Measurements from ENCODE around the gene SPIC.

Gene SPIC

GRCh38 chr12:101501410-101501995, 26.4 kb downstream of the SPIC start:
- DNase-seq (ENCODE audit: insufficient read length, low spot score) (no peak), FAIRE-seq (no peak)
- TF ChIP-seq POLR2AphosphoS5 (IDR thresholded peaks at IDR 0.05; ENCODE audit: low read depth, low read length) (no peak), TAF1 (IDR thresholded peaks at IDR 0.05; ENCODE audit: low read depth, low read length) (no peak), POU2F2 (IDR thresholded peaks at IDR 0.05; ENCODE audit: low read depth, low read length) (no peak), POLR2A (IDR thresholded peaks at IDR 0.05; ENCODE audit: low read depth, low read length) (no peak), PAX5 (IDR thresholded peaks at IDR 0.05; ENCODE audit: insufficient read depth, low read length, severe bottlenecking) (no peak), SPI1 (IDR thresholded peaks at IDR 0.05; ENCODE audit: low read depth, low read length) (no peak)

GRCh38 chr12:101521136-101521535, 46.0 kb downstream of the SPIC start:
- FAIRE-seq (no peak), DNase-seq (ENCODE audit: insufficient read length, low spot score) (no peak)
- TF ChIP-seq POLR2AphosphoS5 (IDR thresholded peaks at IDR 0.05; ENCODE audit: low read depth, low read length) (no peak), PAX5 (IDR thresholded peaks at IDR 0.05; ENCODE audit: insufficient read depth, low read length, severe bottlenecking) (no peak), POLR2A (IDR thresholded peaks at IDR 0.05; ENCODE audit: low read depth, low read length) (no peak), POU2F2 (IDR thresholded peaks at IDR 0.05; ENCODE audit: low read depth, low read length) (no peak), SPI1 (IDR thresholded peaks at IDR 0.05; ENCODE audit: low read depth, low read length) (no peak), TAF1 (IDR thresholded peaks at IDR 0.05; ENCODE audit: low read depth, low read length) (no peak)

DNA sequence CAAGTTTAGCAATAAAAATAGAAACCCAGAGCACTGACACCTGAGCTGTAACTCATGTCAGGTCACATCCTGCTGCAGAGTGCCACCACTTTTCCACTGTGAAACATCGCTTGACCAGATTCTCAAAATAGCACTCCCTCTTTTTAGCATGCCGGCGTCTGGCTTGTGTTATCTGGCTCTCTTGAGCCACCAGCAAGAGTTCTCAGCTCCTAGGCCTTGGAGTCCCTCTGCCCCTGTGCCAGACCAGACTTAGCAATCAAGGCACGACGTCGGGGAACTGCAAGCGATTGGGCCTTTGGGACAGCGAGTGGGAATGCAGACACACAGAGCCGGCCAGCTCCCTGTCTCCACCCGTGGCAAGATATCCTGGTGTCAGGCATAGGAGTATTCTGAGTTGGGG, 52.5 kb downstream of the SPIC start:
- no peak for DNase-seq (ENCODE audit: insufficient read length, low spot score)
- no peak for FAIRE-seq
- TF ChIP-seq SPI1 (IDR thresholded peaks at IDR 0.05; ENCODE audit: low read depth, low read length), result no peak
- TF ChIP-seq PAX5 (IDR thresholded peaks at IDR 0.05; ENCODE audit: insufficient read depth, low read length, severe bottlenecking), result no peak
- no peak for TF ChIP-seq TAF1 (IDR thresholded peaks at IDR 0.05; ENCODE audit: low read depth, low read length)
- TF ChIP-seq POU2F2 (IDR thresholded peaks at IDR 0.05; ENCODE audit: low read depth, low read length), result no peak
- TF ChIP-seq POLR2AphosphoS5 (IDR thresholded peaks at IDR 0.05; ENCODE audit: low read depth, low read length), result no peak

DNA sequence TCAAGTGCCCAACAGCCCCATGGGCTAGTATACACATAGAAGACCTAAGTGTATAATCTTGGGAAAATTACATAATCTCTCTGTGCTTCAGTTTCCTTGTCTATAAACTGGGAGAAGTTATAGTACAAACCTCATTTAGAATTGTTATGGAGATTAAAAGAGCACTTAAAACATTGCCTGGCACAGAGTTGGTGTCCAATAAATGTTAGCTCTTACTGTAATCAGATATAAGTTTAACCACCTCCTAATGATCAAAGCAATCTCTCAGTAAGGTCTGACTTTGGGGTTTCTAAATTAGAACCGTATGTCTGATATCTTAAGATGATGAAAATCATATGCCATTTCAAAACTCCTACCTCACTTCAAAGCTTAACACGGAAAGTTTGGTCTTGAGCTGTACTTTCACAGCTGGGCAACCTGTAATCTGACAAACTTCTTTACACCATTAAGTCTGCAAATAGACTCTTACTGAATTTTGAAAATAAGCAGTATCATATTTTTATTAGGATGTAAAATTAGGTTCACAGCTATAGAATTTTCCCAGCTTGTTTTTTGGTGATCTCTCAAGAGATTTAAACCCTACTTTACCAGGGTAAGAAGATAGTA, 61.0 kb downstream of the SPIC start:
- no peak for FAIRE-seq
- no peak for TF ChIP-seq PAX5 (IDR thresholded peaks at IDR 0.05; ENCODE audit: insufficient read depth, low read length, severe bottlenecking)
- TF ChIP-seq POLR2AphosphoS5 (IDR thresholded peaks at IDR 0.05; ENCODE audit: low read depth, low read length), result no peak
- TF ChIP-seq SPI1 (IDR thresholded peaks at IDR 0.05; ENCODE audit: low read depth, low read length), result no peak
- TF ChIP-seq TAF1 (IDR thresholded peaks at IDR 0.05; ENCODE audit: low read depth, low read length), result no peak
- no peak for TF ChIP-seq POU2F2 (IDR thresholded peaks at IDR 0.05; ENCODE audit: low read depth, low read length)
- TF ChIP-seq POLR2A (IDR thresholded peaks at IDR 0.05; ENCODE audit: low read depth, low read length), result no peak

More for the DNA sequence above, 61.0 kb downstream of the SPIC start:
- no peak for DNase-seq (ENCODE audit: insufficient read length, low spot score)
